NCI-H2107 treated with DMSO at 0.1 percent for 48 hours (cell line): ENCODE results near the gene MINK1.
"Not testable (repeated sequence)": the region's sequence is repeated elsewhere in the genome, so short reads cannot be mapped to it uniquely, and the experiment has no call there.

ENCODE experiments used
- DNase-seq: peaks from one replicate; lab custom pipeline; 2025; ENCODE audit not compliant: unreplicated experiment; lab: John Stamatoyannopoulos, UW

MINK1 gene

DNA sequence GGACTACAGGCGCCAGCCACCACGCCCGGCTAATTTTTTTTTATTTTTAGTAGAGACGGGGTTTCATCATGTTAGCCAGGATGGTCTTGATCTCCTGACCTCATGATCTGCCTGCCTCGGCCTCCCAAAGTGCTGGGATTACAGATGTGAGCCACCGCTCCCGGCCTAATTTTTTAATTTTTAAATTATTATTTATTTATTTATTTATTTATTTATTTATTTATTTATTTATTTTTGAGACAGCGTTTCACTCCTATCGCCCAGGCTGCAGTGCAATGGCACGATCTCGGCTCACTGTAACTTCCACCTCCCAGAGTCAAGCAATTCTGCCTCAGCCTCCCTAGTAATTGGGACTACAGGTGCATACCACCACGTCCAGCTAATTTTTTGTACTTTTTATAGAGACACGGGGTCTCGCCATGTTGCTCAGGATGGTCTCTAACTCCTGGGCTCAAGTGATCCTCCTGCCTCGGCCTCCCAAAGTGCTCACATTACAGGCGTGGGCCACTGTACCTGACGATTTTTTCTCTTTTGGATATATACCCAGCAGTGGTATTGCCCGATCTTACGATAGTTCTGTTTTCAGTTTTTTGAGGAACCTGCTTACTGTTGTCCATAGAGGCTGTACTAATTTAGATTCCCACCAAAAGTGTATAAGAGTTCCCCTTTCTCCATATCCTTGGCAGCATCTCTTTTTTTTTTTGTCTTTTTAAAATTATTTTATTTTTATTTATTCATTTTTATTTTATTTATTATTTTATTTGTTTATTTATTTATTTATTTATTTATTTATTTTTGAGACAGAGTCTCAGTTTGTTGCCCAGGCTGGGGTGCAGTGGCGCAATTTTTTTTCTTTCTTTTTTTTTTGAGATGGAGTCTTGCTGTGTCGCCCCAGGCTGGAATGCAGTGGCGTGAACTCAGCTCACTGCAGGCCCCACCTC, 36.2 kb downstream of the MINK1 start:
- not testable (repeated sequence) for DNase-seq

DNA sequence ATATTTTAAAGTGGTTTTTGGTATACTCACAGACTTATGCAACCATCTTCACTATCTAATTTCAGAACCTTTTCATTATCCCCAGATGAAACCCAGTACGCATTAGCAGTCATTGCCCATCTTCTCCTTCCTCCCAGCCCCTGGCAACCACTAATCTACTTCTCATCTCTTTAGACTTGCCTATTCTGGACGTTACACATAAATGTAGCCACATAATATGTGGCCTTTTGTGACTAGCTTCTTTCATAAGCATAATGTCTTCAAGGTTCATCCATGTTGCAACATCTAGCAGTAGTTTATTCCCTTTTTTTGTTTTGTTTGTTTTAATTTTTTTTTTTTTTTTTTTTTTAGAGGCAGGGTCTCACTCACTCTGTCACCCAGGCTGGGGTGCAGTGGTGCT, 37.7 kb downstream of the MINK1 start:
- no peak for DNase-seq

DNA sequence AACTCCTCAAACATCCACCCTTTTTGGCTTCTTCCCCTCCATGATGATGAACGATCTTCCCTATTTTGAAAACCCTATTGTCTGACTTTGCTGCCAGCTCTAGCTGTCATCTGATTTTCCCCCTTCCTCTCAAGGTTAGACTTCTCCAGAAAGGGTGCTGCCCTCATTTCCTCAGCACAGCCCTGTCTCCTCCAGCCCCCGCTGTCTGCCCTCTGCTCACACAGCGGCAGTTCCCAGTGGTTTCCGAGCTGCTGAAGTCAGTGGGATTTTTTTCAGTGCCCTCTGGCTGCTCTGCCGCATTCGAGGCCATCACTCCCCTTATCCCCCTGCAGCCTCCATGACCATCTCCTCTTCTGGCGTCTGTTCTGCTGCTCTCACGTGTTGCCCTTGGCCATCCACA, 39.6 kb downstream of the MINK1 start:
- DNase-seq, result no peak

DNA sequence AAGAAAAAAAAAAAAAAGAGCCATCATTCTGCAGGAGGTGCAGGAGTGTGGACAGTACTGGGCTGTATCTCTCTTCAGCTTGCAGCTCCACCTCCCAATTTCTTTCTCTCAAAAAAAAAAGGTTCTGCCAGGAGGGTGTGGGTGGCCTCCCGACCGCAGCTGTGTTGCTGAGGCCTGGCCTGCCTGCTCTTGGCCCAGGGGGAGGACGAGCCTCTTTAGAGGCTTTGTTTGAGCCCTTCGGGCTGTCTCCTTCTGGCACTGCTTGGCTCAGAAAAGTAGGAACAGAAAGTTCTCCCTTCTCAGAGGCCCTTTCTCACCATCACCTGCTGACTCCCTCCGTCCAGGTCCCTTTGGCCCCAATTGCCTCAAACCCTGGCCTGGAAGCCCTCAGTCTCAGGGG, 43.9 kb downstream of the MINK1 start:
- no peak for DNase-seq

DNA sequence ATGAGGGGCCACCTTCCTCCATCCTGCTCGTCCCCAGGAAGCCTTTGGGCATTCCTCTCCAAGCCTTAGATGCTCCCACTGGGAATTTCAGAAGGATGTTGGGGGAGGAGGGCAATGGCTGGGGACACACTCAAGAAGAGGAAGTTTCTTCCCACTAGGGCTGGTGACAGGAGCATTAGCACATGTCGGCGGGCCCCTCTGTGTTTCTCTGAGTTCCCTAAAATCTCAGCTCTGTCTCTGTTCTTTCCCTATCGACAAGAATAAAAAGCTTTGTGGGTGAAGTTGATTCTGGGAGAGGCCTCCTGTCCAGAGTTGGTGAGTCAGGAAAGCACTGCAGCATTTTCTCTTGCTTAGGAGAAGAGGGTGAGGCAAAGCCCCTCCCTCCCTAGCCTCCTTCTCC, 46.5 kb downstream of the MINK1 start:
- DNase-seq, result no peak

DNA sequence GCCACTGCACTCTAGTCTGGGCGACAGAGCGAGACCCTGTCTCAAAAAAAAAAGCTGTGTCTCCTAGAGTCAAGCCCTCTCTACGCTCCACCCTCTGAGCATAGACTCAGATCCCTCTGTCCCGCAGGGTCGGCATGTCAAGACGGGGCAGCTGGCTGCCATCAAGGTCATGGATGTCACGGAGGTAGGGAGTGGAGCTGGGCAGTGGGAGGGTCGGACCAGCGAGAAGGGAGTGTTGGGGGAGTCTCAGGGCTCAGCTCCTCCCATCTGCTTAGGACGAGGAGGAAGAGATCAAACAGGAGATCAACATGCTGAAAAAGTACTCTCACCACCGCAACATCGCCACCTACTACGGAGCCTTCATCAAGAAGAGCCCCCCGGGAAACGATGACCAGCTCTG, 47.7 kb downstream of the MINK1 start:
- DNase-seq, result no peak

DNA sequence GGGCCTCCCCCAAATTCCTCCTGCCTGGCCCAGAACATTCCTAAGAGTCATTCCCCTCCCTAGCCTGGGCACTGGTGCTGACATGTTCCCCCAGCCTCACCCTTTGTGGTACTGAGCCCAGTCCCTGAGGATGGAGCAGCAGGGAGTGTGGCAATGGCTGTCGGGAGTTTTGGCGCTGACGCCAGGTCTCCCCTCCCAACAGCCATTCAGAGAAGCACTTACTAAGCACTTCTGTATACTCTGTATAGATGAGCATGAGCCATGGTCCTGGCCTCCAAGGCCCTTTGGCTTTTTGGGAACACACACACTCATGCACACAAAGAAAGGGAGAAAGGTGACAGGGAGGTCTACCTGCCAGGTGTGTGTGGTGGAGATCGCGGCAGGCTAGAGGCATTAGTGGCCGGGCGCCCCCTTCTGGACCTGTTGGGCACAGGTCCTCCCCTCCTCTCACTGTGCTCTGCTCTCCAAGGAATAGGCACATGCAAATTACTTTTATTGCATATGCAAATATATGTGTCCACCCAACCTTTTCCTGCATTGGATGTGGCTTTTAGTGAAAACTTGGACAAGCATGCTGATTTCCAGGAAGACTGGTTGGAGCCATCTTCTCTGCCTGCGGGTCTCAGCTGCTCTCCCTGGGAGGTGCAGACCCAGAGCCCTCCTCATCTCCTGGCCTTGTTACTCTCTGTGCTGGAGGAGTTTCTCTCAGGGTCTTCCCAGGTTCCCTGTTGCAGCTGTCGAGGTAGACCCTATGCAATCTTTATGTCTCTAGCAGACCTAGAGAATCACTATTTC, 48.8 kb downstream of the MINK1 start:
- peak; percentile 23 for DNase-seq

DNA sequence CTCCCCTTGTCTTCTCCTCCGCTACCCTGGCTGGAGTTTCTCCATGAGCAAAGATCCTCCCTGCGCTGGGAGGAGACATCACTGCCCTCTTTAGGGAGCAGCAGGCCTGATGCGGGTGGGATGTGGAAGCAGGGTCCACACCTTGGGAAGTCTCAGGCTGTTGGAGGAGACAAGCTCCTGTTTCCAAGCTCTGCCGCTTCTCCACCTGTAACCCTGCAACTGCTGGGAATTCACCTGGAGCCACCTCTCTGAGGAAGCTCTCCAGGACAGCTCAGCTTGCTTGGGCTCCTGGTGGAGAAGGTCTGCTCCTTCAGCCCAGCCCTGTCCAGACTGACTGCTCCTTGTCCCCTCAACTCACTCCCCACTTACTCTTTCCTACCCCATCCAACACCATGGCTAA, 51.3 kb downstream of the MINK1 start:
- no peak for DNase-seq

DNA sequence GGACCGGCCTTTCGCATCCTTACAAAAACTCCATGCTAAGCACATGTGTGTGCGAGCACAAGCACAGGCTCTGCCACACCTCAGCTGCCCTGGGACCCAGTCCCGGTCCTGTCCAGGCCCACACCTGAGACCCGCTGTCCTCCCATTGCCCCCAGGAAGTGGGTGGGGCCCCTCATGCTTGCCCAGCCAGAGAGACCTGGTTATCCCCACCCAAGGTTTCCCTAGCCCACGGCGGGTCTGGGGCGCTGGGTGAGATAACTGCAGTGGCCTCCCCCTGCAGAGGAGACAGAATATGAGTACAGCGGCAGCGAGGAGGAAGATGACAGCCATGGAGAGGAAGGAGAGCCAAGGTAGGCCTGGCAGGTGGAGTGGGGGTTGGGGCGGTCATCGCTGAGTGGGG, 53.7 kb downstream of the MINK1 start:
- no peak for DNase-seq

DNA sequence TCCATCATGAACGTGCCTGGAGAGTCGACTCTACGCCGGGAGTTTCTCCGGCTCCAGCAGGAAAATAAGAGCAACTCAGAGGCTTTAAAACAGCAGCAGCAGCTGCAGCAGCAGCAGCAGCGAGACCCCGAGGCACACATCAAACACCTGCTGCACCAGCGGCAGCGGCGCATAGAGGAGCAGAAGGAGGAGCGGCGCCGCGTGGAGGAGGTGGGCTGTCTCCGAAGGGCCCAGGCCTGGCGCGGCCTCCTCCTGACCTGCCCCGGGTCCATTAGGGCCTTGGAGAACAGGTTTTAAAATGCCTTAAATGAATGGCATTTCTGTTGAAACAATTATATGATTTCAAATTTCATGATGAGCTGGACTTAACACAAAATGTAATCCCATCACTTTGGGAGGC, 54.4 kb downstream of the MINK1 start:
- no peak for DNase-seq

DNA sequence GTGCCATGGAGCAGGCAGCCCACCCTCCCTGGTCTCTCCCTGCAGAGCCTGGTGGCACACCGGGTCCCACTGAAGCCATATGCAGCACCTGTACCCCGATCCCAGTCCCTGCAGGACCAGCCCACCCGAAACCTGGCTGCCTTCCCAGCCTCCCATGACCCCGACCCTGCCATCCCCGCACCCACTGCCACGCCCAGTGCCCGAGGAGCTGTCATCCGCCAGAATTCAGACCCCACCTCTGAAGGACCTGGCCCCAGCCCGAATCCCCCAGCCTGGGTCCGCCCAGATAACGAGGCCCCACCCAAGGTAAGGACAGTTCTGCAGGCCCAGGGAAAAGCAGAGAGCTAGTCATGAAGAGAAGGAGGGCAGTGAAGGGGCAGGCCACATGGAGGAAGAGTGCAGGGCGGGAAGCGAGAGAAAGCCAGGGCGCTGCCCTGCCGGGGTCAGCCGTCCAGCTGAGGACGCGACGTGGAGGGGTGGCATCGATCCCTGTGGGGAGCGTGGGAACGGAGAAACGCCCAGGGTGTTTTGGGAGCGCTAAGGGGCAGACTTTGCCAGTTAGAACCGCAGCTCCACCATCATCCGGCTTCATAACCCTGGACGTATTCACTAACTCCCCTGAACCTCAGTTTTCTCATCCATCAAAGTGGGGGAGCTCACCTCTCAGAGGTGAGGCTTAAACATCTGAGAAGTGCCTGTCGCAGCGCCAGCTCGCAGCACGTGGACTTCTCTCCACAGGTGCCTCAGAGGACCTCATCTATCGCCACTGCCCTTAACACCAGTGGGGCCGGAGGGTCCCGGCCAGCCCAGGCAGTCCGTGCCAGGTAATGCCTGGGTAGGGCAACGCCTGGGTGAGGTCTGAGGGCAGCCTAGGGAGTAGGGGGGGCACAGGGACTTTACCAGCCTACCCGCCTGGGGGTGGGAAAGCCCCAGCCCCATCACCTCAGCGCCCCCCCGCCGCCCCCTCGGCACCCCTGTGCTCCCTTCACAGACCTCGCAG, 58.6 kb downstream of the MINK1 start:
- DNase-seq, result no peak

DNA sequence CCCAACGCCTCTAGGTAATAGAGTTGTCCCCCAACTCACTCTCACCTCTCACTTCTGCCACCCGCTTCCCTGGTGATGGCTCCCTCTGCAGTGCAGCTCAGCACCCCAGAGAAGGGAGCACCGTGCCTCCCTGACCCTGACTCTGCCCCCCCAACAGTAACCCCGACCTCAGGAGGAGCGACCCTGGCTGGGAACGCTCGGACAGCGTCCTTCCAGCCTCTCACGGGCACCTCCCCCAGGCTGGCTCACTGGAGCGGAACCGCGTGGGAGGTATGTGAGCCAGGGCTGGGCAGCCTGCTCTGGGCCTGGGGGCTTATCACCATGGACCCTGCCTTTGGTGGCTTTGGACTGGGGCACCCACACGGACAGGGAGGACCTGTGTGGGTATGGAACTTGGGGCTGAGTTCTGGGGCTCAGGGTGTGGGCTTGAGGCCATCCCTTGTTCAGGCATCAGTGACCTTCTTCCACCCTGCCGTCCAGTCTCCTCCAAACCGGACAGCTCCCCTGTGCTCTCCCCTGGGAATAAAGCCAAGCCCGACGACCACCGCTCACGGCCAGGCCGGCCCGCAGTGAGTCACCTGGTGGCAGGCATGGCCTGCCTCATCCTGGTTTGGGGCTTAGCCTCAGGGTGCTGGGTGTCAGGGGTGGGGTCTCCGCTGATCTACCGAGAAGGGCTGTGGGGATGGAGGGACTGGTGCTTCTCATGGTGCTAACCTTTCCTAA, 59.5 kb downstream of the MINK1 start:
- DNase-seq, result no peak

DNA sequence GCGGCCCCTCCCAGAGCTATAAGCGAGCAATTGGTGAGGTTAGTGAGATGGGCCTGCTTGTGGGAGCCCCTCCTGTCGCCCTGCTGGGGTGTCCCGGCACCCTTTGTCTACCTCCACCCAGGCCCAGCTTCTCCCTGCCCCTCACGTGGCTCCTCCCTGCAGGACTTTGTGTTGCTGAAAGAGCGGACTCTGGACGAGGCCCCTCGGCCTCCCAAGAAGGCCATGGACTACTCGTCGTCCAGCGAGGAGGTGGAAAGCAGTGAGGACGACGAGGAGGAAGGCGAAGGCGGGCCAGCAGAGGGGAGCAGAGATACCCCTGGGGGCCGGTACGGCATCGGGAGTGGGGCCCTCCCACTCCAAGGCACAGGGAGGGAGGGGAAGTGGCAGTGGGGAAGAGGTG, 60.1 kb downstream of the MINK1 start:
- no peak for DNase-seq

DNA sequence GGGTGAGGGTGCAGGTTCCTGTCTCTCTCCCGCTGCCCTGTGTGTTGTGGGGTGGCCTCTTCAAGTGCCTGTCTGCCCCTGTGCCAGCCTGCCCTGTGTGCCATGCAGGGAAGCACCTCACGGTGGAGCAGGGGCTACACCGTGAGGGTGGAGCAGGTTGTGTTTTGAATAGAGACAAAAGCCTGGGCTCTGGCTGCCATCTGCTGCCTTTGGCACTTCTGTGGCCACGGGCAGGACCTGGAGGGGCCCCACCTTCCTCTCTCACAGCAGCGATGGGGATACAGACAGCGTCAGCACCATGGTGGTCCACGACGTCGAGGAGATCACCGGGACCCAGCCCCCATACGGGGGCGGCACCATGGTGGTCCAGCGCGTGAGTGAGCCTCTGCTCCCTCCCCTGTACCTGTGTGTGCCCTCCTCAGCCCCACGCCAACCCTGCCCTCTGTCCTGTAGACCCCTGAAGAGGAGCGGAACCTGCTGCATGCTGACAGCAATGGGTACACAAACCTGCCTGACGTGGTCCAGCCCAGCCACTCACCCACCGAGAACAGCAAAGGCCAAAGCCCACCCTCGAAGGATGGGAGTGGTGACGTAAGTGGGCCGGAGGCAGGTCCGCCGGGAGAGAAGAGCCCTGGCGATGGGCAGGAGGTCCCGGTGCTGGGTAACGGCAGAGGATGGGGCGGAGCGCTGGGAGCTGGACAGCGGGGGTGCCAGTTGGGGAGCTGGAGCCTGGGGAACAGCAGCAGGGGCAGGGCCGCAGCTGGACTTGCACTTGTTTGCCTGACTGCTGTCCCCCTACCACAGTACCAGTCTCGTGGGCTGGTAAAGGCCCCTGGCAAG, 60.8 kb downstream of the MINK1 start:
- DNase-seq, result no peak

DNA sequence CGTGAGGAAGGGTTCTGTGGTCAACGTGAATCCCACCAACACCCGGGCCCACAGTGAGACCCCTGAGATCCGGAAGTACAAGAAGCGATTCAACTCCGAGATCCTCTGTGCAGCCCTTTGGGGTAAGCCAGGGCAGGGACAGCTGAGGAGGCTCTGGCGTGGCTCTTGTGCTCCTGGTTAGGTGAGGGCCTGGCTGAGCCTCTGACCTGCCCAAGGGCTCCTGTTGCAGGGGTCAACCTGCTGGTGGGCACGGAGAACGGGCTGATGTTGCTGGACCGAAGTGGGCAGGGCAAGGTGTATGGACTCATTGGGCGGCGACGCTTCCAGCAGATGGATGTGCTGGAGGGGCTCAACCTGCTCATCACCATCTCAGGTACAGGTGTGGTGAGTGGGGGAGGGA, 62.0 kb downstream of the MINK1 start:
- no peak for DNase-seq

DNA sequence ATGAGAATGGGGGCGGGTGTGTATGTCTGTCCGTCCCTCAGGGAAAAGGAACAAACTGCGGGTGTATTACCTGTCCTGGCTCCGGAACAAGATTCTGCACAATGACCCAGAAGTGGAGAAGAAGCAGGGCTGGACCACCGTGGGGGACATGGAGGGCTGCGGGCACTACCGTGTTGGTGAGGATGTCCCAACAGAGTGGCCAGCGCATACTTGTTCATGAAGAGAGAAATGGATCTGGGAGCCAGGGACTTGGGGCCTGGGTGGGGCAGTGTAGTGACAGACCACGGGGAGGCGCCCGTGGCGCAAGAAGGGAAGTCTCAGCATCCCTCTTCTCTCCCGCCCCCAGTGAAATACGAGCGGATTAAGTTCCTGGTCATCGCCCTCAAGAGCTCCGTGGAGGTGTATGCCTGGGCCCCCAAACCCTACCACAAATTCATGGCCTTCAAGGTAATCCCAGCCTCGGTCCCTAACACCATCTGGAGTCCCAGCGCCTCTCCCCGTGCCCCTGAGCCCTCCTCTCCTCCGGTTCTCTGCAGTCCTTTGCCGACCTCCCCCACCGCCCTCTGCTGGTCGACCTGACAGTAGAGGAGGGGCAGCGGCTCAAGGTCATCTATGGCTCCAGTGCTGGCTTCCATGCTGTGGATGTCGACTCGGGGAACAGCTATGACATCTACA, 62.7 kb downstream of the MINK1 start:
- DNase-seq, result no peak

DNA sequence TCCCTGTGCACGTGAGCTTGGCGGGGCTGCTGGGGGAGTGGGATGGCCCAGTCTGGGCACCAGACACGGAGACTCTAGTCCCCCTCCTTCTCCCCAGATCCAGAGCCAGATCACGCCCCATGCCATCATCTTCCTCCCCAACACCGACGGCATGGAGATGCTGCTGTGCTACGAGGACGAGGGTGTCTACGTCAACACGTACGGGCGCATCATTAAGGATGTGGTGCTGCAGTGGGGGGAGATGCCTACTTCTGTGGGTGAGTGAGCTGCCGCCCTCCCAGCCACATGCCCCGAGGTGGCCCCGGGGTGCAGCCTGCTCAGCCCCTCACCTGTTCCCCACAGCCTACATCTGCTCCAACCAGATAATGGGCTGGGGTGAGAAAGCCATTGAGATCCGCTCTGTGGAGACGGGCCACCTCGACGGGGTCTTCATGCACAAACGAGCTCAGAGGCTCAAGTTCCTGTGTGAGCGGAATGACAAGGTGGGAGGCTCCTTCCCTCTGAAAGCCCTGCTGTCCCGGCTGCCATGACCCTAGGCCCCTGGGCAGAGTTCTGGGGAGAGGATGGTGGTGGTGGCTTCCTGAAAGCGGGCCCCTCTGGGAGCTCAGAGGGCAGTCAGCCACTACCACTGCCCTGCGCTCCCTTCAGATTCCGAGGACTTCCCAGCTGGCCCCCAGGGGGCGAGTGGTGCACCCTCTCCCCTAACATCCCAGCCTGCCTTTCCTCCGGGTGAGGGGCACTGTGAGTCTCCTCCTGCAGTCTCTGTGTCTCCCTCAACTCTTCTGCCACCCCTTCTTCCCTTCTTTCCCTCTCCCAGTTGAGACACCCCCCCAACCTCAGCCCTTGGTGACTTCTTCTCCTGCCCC, 63.4 kb downstream of the MINK1 start:
- no peak for DNase-seq

DNA sequence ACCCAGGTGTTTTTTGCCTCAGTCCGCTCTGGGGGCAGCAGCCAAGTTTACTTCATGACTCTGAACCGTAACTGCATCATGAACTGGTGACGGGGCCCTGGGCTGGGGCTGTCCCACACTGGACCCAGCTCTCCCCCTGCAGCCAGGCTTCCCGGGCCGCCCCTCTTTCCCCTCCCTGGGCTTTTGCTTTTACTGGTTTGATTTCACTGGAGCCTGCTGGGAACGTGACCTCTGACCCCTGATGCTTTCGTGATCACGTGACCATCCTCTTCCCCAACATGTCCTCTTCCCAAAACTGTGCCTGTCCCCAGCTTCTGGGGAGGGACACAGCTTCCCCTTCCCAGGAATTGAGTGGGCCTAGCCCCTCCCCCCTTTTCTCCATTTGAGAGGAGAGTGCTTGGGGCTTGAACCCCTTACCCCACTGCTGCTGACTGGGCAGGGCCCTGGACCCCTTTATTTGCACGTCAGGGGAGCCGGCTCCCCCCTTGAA, 64.1 kb downstream of the MINK1 start:
- no peak for DNase-seq
